Measurements from ENCODE around the gene APOOL.

- peak; percentile 34 to 81 (median 53) for TF ChIP-seq CTCF (IDR thresholded peaks at IDR 0.05)
- TF ChIP-seq EP300 (IDR thresholded peaks at IDR 0.05; ENCODE audit: low read depth): no peak
These were observed 81.2 kb downstream of the APOOL start for GRCh38 chrX:85084770-85085393.

Data from transverse colon (tissue), 3 donors.